ENCODE data around the gene TES.

Gene TES

DNA sequence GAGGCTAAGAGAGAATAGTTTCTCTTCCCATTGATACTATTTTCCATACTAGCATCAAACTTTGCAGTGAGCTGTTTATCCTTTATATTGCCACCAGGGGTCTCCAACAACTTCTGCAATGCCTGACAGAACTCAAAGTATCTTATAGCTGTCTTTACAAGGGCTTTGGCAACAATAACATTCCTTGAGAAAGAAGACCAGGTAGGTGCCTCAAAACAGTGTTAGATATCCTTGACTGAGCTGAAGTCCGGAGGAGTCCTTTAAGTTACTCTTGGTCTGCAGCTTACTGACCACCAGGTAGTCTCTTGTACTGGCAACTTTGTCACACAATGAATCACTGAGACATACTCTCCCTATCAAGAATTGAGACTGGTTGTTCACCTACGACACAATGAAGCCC lies 30.0 kb upstream of the TES start:
- H3K27me3 ChIP-seq (ENCODE audit: insufficient read depth, poor library complexity, severe bottlenecking): no peaks in the 10 kb centered on the region
- peak in 1 of 2 experiments; percentile 46 for DNase-seq (ENCODE audit: low read depth in 1 of 2, low spot score in 1 of 2)
- TF ChIP-seq, protein P1, sequence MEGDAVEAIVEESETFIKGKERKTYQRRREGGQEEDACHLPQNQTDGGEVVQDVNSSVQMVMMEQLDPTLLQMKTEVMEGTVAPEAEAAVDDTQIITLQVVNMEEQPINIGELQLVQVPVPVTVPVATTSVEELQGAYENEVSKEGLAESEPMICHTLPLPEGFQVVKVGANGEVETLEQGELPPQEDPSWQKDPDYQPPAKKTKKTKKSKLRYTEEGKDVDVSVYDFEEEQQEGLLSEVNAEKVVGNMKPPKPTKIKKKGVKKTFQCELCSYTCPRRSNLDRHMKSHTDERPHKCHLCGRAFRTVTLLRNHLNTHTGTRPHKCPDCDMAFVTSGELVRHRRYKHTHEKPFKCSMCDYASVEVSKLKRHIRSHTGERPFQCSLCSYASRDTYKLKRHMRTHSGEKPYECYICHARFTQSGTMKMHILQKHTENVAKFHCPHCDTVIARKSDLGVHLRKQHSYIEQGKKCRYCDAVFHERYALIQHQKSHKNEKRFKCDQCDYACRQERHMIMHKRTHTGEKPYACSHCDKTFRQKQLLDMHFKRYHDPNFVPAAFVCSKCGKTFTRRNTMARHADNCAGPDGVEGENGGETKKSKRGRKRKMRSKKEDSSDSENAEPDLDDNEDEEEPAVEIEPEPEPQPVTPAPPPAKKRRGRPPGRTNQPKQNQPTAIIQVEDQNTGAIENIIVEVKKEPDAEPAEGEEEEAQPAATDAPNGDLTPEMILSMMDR (IDR thresholded peaks at IDR 0.05; ENCODE audit: insufficient read depth, low read length): peak; percentile 68
- TF ChIP-seq, protein P2, sequence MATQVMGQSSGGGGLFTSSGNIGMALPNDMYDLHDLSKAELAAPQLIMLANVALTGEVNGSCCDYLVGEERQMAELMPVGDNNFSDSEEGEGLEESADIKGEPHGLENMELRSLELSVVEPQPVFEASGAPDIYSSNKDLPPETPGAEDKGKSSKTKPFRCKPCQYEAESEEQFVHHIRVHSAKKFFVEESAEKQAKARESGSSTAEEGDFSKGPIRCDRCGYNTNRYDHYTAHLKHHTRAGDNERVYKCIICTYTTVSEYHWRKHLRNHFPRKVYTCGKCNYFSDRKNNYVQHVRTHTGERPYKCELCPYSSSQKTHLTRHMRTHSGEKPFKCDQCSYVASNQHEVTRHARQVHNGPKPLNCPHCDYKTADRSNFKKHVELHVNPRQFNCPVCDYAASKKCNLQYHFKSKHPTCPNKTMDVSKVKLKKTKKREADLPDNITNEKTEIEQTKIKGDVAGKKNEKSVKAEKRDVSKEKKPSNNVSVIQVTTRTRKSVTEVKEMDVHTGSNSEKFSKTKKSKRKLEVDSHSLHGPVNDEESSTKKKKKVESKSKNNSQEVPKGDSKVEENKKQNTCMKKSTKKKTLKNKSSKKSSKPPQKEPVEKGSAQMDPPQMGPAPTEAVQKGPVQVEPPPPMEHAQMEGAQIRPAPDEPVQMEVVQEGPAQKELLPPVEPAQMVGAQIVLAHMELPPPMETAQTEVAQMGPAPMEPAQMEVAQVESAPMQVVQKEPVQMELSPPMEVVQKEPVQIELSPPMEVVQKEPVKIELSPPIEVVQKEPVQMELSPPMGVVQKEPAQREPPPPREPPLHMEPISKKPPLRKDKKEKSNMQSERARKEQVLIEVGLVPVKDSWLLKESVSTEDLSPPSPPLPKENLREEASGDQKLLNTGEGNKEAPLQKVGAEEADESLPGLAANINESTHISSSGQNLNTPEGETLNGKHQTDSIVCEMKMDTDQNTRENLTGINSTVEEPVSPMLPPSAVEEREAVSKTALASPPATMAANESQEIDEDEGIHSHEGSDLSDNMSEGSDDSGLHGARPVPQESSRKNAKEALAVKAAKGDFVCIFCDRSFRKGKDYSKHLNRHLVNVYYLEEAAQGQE (IDR thresholded peaks at IDR 0.05; ENCODE audit: insufficient replicate concordance, low read depth): no peak
- no peak overlapping the region for H3K27ac ChIP-seq (replicated peaks)
- H3K4me3 ChIP-seq (replicated peaks; ENCODE audit: insufficient read depth, low read length): no peak overlapping the region

DNA sequence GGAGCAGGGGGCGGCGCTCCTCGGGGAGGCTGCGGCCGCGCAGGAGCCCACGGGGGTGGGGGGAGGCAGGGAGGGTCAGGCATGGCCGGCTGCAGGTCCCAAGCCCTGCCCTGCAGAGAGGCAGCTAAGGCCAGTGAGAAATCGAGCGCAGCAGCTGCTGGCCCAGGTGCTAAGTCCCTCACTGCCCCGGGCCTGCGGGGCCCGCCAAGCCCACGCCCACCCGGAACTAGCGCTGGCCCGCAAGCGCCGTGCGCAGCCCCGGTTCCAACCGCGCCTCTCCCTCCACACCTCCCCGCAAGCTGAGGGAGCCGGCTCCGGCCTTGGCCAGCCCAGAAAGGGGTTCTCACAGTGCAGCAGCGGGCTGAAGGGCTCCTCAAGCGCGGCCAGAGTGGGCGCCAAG lies 28.3 kb upstream of the TES start:
- H3K27me3 ChIP-seq (ENCODE audit: insufficient read depth, poor library complexity, severe bottlenecking): no peaks in the 10 kb centered on the region
- no peak overlapping the region for H3K4me3 ChIP-seq (replicated peaks; ENCODE audit: insufficient read depth, low read length)
- DNase-seq (ENCODE audit: low read depth in 1 of 2, low spot score in 1 of 2): no peak
- H3K27ac ChIP-seq (replicated peaks): no peak overlapping the region
- TF ChIP-seq, protein P2 (IDR thresholded peaks at IDR 0.05; ENCODE audit: insufficient replicate concordance, low read depth): no peak
- TF ChIP-seq POLR2AphosphoS5 (IDR thresholded peaks at IDR 0.05; ENCODE audit: low read depth) (no peak), GABPA (IDR thresholded peaks at IDR 0.05; ENCODE audit: low read depth) (no peak), SPI1 (IDR thresholded peaks at IDR 0.05; ENCODE audit: borderline replicate concordance, low read depth) (no peak)
- TF ChIP-seq, protein P1 (IDR thresholded peaks at IDR 0.05; ENCODE audit: insufficient read depth, low read length): no peak

DNA sequence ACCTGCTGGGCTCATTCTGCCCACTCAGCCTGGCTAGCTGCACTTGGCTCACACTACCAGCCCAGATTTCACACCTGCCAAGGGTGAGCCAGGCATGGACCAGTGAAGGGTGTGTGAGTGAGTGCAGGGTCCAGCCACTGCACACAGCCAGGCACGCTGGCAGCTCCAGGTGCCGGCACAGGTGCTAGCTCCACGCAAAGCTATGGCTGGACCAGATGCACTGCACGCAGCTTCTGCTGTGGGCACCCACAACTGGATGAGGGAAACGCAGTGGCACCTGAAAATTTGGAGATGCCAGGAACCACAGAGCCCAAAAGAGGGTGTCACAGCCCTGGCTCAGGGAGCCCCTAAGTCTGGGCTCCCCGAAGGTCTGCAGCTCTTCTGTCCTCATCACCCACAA lies 24.9 kb upstream of the TES start:
- TF ChIP-seq, protein P2 (IDR thresholded peaks at IDR 0.05; ENCODE audit: insufficient replicate concordance, low read depth): no peak
- no peak for TF ChIP-seq POLR2AphosphoS5 (IDR thresholded peaks at IDR 0.05; ENCODE audit: low read depth)
- DNase-seq (ENCODE audit: low read depth in 1 of 2, low spot score in 1 of 2): no peak
- H3K27me3 ChIP-seq (ENCODE audit: insufficient read depth, poor library complexity, severe bottlenecking): no peaks in the 10 kb centered on the region
- no peak overlapping the region for H3K27ac ChIP-seq (replicated peaks)
- H3K4me3 ChIP-seq (replicated peaks; ENCODE audit: insufficient read depth, low read length): no peak overlapping the region

DNA sequence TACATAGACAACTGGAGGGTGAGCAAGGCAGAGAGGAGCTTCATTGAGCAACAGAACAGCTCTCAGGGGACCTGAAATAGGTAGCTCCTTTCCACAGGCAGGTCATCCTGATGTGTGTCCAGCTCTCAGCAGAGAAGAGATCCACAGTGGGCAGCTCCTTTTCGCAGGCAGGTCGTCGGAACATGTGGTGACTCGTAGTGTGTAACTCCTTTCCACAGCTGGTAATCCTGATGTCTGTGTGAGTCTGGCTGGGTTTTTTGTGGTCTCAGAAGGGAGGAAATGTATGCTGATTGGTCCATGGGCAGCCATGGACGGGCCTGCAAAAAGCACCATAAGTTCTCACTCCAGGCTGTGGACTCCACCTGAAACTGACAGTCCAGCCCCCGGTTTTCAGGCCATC lies 24.4 kb upstream of the TES start:
- TF ChIP-seq, protein P1 (IDR thresholded peaks at IDR 0.05; ENCODE audit: insufficient read depth, low read length): no peak
- TF ChIP-seq GABPA (IDR thresholded peaks at IDR 0.05; ENCODE audit: low read depth) (no peak), SPI1 (IDR thresholded peaks at IDR 0.05; ENCODE audit: borderline replicate concordance, low read depth) (no peak), POLR2AphosphoS5 (IDR thresholded peaks at IDR 0.05; ENCODE audit: low read depth) (no peak)
- TF ChIP-seq, protein P2 (IDR thresholded peaks at IDR 0.05; ENCODE audit: insufficient replicate concordance, low read depth): no peak
- no peak for DNase-seq (ENCODE audit: low read depth in 1 of 2, low spot score in 1 of 2)
- Histone ChIP-seq H3K4me3 (replicated peaks; ENCODE audit: insufficient read depth, low read length) (no peak overlapping the region), H3K27me3 (ENCODE audit: insufficient read depth, poor library complexity, severe bottlenecking) (no peaks in the 10 kb centered on the region), H3K27ac (replicated peaks) (no peak overlapping the region)
